ENCODE measurements around the gene NRTN.
"Not testable (repeated sequence)": the region's sequence is repeated elsewhere in the genome, so short reads cannot be mapped to it uniquely, and the experiment has no call there.

The NRTN gene

DNA sequence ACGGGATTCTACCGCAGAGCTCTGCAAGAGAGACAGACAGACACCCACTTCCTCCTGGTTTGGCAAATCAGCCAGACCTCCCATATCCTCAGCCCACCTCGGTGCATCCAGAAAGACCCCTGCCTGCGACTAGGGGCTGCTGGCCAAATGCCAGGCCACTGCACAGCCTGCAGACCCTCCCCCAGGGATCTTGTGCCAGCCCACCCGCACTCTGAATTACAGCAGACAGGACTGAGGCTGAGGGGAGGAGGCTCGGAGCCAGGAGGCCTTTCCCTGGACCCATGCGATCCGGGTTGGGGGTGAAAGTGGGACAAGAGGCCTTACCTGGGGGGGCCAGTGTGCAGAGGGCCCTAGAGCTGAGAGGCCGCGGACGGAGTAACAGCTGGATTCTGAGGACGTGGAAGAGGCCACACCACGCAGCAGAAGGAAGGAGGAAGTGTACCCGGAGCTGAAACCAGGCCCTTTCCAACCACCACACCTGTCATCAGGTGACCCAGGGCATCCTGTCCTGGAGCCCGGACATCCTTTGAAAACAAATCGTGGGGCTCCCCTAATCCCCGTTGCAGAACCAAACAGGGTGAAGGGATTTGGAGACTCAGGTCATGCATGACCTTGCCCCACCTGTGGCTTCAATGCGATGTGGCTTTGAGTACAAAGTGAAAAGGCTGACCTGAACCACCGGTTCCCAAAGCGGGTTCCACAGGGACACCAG, 33.6 kb downstream of the NRTN start:
- DNase-seq (ENCODE audit: low read depth in 3 of 3), result no peak

DNA sequence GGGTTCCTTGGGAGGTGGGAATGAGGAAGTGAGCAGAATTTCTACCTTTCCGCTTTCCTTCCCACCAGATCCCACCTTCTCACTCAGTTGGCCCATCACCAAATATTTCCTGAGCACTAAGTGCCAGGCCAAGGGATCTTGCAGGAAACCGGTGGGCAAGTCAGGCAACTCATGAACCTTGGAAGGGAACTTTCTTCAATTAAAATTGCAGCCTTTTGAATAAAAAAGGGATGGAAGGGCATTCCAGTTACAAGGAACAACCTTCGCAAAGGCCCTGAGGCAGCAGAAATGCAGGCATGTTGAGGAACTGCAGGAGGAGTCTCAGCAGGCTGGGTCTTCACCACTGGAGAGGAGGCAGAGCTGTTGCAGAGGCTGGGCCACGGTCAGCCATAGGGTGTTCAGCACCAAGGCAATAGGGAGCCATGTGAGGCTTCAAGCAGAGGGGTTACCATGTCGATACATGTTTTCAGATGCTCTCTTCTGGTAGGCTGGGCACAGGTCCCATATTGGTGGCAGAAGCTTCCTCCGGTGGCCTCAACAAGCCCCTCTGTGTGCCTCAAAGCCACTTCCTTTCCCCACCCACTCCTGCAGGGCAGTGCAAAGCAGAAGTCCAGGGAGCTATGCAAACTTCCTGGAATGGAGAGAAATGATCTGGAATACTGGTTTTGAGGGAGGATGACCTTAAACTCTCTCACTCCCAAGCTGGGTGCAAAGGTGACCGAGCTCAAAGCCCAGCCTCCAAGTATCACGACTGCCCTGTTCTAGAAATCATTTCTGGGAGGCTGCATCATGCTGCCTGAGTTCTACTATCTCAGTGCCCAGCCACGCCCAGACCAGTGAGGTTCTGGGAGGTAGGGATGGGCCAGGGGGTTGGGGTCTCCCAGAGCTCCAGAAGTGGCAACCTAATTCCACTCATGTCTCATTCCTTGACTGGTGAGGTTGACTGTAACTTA, 34.5 kb downstream of the NRTN start, which contains the start of gene FUT6:
Gene FUT6 (minus strand): TSS at position 638 of the 953 bp plus-strand sequence. CDS start 7,135 bp downstream, outside the sequence.
- no peak for DNase-seq (ENCODE audit: low read depth in 3 of 3)

DNA sequence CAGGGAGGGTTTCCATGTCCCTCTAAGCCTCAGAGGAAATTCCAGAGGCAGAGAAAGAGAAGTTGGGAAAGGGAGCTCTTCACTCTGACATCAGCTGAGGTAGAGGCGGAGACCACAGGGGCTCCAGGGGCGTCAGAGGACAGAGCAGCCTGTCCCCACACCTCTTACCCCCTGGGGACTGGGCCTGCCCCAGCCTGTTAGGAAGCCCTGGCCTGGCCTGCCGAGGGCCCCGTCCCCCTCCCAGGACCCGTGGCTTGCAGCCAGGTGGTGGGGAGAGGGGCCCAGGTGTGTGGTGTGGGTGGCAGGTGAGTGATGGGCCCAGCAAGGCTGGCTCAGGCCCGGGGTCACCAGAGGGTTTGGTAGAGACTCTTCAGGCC, 36.9 kb downstream of the NRTN start:
- not testable (repeated sequence) for DNase-seq (ENCODE audit: low read depth in 3 of 3)

DNA sequence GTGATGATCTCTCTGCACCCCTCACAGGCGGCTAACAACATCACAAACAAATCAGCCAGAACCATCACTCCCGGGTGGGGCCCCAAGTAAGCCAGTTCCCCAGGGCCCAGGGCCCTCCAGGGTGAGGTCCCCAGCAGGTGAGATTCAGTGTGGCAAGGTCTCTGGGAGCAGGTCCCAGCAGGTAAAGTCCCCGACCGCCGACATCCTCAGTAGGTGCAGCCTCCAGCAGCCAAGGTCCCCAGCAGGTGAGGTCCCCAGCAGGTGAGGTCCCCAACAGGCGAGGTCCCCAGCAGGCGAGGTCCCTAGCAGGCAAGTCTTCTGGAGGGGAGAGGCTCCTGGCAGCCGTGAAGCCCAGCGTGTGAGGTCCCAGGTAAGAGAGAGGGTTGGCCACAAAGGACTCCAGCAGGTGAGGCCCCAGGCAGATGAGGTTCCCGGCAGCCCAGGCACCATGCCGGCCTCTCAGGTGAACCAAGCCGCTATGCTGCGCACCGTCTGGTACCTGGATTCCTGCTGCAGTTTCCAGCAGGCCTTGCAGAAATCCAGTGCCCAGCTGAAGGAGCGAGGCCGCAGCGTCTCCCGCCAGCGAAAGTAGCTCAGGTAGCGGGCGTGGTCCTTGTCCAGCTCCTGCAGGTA, 38.5 kb downstream of the NRTN start:
- DNase-seq (ENCODE audit: low read depth in 3 of 3), result no peak

DNA sequence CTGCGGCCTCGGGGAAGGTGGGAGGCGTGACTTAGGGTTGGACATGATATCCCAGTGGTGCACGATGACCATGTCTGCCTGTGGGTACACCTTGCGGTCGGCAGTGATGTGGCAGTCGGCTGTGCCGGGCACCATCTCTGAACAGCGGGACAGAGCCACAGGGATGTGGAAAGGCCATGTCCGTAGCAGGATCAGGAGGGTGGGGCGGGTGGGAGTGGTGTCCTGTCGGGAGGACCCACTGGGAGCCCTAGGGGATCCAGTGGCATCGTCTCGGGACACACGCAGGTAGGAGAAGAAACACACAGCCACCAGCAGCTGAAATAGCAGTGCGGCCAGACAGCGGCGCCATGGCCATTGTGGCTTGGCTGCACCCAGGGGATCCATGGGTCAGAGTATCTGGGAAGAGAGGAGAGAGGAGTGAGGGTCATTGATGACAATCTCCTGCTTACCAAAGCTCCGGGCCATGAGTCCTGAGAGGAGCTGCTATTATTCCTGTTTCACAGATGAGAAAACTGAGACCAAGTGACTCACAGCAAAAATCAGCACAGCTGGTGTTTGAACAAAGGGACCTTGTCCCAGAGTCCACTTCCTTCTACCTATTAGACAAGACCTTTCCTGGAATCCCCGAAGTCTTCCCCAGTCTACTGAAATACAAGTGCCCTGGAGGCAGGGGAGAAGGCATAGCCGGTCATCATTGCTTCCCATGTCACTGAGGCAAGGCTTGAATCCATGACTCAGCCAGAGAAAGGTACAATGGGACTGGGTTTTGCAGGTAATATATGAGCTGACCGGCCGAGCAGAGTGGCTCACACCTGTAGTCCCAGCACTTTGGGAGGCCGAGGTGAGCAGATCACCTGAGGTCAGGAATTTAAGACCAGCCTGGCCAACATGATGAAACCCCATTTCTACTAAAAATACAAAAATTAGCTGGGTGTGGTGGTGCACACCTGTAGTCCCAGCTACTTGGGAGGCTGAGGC, 39.9 kb downstream of the NRTN start:
- DNase-seq (ENCODE audit: low read depth in 3 of 3), result no peak

DNA sequence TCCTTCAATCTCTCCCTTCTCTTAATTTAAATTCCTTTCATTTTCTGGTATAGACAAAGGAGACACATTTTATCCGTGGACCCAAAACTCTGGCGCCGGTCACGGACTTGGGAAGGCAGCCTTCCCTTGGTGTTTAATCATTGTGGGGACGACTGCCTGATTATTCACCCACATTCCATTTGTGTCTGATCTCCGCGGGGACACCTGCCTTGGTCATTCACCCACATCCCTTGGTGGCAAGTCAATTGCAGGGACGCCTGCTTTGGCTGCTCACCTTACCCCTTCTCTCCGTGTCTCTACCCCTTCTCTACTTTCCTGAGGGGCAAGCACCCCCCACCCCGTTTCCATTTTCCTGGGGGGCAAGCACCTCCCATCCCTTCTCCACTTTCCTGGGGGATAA, 43.0 kb downstream of the NRTN start:
- DNase-seq (ENCODE audit: low read depth in 3 of 3), result not testable (repeated sequence)

DNA sequence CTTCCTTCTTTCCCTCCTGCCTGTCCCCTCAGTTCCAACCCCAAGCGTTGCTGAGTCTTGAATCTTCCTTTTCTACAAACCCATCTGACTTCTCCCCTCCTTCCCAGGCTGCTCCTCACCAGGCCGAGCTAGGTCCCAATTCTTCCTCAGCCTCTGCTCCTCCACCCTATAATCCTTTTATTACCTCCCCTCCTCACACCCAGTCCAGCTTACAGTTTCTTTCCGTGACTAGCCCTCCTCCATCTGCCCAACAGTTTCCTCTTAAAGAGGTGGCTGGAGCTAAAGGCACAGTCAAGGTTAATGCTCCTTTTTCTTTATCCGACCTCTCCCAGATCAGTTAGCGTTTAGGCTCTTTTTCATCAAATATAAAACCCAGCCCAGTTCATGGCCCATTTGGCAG, 43.8 kb downstream of the NRTN start:
- not testable (repeated sequence) for DNase-seq (ENCODE audit: low read depth in 3 of 3)

DNA sequence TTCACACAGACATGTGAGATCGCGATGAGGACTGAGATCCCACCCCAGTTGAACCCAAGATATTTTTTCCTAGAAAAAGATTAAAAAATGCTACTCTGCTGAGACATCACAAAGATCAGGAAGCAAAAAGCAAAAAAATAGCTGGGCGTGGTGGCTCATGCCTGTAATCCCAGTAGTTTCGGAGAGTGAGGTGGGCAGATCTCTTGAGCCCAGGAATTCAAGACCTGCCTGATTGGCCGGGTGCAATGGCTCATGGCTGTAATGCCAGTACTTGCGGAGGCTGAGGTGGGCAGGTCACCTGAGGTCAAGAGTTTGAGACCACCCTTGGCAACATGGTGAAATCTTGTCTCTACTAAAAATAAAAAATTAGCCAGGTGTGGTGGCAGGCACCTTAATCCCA, 45.3 kb downstream of the NRTN start:
- DNase-seq (ENCODE audit: low read depth in 3 of 3), result no peak

DNA sequence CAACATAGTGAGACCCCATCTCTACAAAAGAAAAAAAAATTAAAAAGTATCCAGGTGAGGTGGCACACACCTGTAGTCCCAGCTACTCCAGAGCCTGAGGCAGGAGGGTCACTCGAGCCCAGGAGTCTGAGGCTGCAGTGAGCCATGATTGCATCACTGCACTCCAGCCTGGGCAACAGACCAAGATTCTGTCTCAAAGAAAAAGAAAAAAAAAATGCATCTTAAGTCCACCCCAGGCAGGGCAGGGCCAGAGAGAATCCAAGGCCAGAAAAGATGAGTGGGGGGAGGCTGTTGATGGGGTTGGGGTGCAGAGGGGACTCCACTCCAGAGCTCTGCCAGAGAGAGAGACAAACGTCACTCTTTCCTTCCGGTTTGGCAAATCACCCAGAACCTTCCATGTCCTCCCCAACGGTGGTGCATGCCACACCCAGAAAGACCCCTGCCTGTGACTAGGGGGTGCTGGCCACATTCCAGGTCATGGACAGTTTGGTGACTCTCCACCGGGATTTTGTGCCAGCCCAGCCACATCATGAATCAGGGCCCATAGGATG, 46.0 kb downstream of the NRTN start:
- no peak for DNase-seq (ENCODE audit: low read depth in 3 of 3)

DNA sequence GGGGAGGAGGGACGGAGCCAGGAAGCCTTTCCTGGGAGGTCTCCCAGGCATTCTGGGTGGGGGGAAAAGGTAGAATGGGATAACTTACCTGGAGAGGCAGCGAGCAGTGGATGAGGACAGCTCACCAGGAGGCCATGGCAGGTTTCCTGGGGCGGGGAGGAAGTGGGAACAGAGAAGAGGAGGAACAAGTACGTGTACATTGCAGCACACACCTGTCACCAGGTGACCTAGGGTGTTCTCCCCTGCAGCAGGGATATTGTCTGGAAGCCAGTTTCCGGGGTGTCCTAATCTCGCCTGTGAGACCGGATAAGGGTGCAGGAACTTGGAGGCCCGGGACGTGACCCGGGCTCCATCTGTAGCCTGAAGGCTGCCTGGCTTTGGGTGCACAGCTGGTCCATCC, 46.4 kb downstream of the NRTN start, which contains the start of gene FUT3:
Gene FUT3 (minus strand): TSS at position 148 of the 400 bp plus-strand sequence.
- DNase-seq (ENCODE audit: low read depth in 3 of 3), result no peak

DNA sequence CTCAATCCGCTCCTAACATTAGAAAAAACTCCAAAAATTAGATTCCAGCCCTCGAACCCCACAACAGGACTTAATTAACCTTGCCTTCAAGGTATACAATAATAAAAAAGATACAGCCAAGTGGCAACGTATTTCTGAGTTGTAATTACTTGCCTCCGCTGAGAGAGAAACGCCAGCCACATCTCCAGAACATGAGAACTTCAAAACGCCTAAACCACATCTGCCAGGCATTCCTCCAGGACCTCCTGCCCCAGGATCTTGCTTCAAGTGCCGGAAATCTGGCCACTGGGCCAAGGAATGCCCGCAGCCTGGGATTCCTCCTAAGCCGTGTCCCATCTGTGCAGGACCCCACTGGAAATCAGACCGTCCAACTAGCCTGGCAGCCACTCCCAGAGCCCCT, 49.3 kb downstream of the NRTN start:
- not testable (repeated sequence) for DNase-seq (ENCODE audit: low read depth in 3 of 3)

DNA sequence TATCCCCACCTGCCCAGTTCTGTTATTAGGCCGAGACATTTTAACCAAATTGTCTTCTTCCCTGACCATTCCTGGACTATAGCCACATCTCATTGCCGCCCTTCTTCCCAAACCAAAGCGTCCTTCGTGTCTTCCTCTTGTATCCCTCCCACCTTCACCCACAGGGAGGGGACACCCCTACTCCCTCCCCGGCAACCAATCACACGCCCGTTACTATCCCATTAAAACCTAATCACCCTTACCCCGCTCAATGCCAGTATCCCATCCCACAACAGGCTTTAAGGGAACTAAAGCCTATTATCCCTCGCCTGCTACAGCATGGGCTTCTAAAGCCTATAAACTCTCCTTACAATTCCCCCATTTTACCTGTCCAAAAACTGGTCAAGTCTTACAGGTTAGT, 50.3 kb downstream of the NRTN start:
- DNase-seq (ENCODE audit: low read depth in 3 of 3), result not testable (repeated sequence)

DNA sequence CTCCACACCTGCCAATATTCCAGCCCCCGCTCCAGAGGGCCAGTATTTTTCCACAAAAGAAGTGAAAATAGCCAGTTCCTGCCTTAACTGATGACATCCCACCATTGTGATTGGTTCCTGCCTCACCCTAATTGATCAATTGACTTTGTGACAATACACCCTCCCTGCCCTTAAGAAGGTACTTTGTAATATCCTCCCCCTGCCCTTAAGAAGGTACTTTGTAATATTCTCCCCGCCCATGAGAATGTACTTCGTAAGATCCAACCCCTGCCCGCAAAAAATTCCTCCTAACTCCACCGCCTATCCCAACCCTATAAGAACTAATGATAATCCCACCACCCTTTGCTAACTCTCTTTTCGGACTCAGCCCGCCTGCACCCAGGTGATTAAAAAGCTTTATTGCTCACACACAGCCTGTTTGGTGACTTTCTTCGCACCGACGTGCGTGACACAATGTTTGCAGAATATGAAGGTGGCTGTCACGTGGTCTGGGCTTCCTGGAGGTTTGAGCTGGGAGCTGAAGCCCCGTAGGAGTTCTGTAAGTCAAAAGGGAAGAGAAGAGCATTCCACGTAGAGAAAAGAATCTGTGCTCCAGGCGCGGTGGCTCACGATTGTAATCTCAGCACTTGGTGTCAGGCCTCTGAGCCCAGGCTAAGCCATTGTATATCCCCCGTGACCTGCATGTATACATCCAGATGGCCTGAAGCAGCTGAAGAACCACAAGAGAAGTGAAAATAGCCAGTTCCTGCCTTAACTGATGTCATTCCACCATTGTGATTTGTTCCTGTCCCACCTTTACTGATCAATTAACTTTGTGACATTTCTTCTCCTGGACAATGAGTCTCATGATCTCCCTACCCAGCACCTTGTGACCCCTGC, 52.6 kb downstream of the NRTN start:
- DNase-seq (ENCODE audit: low read depth in 3 of 3), result no peak

DNA sequence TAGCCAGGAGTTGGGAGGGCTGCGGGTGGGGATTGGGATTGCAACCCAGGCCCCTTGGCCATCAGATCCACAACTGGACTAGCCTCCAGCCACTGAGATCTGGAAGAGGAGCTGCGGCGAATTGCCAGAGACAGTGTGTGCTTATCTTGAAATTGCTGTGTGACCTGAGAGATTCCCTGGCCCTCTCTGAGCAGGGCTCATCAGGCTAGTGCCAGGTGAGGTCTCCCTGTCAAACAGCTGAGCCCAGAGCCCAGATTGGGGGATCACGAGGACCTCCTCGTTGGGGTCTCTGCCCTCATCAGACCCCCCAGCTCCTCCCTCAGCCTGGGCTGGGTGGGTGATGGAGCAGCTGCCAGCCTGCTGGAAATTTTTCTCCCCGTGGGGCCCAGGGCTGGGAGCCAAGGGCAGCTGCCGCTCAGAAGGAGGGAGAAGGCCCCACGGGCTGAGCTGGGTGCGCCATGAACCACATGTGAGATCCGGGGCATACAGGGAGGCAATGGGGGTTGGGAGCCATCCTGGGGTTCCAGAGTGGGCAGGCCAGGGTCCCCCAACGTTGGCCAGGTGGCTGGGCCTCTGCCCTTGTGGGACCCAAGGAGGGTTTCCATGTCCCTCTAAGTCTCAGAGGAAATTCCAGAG, 58.3 kb downstream of the NRTN start:
- no peak for DNase-seq (ENCODE audit: low read depth in 3 of 3)

DNA sequence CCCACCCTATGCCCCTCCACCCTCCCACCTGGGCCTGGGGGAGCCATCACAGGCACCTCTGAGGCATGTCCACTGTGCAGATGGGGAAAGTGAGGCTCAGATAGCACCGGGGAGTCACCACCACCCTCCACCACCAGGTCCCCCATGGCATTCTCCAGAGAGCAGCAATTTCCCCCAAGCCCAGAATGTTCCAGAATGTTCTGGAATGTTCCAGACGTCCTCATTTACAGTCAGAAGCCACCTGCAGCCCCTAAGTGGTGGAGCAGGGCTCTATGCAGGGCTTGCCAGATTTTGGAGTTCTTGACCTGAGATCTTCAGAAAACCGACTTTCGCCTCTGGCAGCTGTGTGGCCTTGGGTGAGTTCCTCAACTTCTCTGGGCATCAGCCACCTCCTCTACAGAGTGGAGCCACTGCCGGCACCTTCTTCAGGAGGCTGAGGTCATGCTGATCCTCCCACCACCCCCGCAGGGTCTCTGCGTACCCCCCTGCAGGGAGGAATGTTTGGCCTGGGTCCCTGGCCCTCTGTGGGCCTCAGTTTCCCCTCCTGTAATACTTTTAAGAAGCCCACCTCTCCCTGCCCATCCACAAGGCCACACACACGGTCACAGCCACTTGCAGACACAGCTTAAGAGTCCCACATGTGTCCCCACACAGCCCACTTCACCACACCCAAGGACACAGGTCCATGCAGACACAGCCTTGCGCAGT, 59.3 kb downstream of the NRTN start:
- DNase-seq (ENCODE audit: low read depth in 3 of 3), result no peak

DNA sequence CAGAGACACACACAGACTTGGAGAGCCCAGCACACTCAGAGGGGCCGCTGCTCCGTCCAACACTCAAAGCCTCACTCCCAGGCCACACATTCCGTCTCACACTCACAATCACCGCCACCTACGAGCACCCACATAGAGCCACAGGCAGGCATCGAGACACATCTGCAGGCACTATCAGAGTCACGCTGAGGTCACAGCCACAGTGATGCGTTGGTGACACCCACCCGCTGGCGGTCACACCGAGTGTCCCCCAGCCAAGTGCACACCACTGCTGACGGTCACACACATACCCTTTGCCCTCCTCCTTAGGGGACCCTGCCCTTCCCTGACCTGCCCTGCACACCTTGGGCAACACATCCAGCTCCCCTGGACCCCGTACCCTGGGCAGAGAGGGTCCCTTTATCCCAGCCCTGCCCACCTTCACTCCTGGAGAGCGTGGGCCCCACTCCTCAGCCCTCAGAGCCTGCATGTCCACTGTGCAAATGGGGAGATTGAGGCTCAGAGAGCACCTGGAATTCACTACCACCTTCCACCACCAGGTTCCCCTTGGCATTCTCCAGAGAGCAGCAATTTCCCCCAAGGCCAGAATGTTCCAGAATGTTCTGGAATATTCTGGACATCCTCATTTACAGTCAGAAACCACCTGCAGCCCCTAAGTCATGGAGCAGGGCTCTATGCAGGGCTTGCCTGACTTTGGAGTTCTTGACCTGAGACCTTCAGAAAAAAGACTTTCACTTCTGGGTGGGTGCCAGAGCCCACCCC, 60.0 kb downstream of the NRTN start:
- no peak for DNase-seq (ENCODE audit: low read depth in 3 of 3)

DNA sequence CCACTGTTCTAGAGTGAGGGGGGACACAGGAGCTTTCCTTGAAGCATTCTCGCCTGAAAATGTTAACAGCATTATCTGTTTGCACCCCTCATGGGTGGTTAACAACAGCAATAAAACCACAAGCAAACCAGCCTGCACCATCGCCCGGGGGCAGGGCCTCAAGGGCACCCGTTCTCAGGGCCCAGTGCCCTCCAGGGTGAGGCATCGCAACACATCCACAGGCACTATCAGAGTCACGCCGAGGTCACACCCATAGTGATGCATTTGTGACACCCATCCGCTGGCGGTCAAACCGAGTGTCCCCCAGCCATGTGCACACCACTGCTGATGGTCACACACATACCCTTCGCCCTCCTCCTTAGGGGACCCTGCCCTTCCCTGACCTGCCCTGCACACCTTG, 60.9 kb downstream of the NRTN start:
- no peak for DNase-seq (ENCODE audit: low read depth in 3 of 3)
